SK-N-MC (cell line): ENCODE data around the gene SUPV3L1.

Source experiments
- EZH2 ChIP-seq: fragments of 200-600 bp; sonication (generic); IDR thresholded peaks from one replicate; pipeline ENCODE4 v1.6.1; 2017; ENCODE audit warnings: antibody characterized with exemption
- FOXP2 ChIP-seq: optimal IDR thresholded peaks from 2 replicates; pipeline ENCODE3; 2011; ENCODE audit warnings: mild to moderate bottlenecking, moderate library complexity; ENCODE audit not compliant: insufficient read depth; ENCODE audit errors: extremely low read length, control extremely low read depth
- POLR2AphosphoS5 ChIP-seq: IDR thresholded peaks from 2 replicates; pipeline ENCODE4 v1.6.1; 2012; ENCODE audit warnings: mild to moderate bottlenecking, low read depth, low read length, borderline replicate concordance

DNA sequence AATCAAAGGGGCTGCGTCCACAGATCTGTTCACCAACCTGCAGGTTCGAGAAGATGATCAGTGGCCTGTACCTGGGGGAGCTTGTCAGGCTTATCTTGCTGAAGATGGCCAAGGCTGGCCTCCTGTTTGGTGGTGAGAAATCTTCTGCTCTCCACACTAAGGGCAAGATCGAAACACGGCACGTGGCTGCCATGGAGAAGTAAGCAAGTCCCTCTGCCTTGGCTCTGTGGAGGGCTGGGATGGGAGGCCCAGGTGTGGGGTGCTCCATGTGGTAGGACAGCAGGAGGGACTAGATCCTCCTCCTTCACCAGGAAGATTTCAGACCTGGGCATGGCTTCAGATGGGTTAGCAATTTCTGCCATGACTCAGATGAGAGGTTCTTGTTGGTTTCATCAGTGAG lies 66.0 kb downstream of the SUPV3L1 start:
- TF ChIP-seq POLR2AphosphoS5 (no peak), EZH2 (no peak), FOXP2 (no peak)
